Mucosa of descending colon (tissue), 3 donors: Measurements from ENCODE around the gene ANKRD13A. TPM values are rescaled to one million over a fixed set of nuclear protein-coding genes. Genes with fewer than 3 reads are reported as not detected.
"Not testable (repeated sequence)": the region's sequence is repeated elsewhere in the genome, so short reads cannot be mapped to it uniquely, and the experiment has no call there.

Experiments
- ATAC-seq: fragments of 200-7000 bp; cut with Tn5 transposase; one replicate; pipeline ENCODE4 v1.9.1; 2020; ENCODE audit warnings: mild to moderate bottlenecking, moderate library complexity
- DNase-seq, 3 donors: peaks; one replicate each; pipeline ENCODE4 v3.0.0-alpha.2; 2020
- H3K36me3 ChIP-seq: fragments of 200-600 bp; one replicate; pipeline ENCODE4 v1.8.0; 2021; ENCODE audit warnings: low read depth, mild to moderate bottlenecking
- H3K4me1 ChIP-seq: fragments of 200-600 bp; one replicate; pipeline ENCODE4 v1.8.0; 2021; ENCODE audit warnings: low read depth, mild to moderate bottlenecking
- H3K4me3 ChIP-seq: fragments of 200-600 bp; one replicate; pipeline ENCODE4 v1.8.0; 2021; ENCODE audit warnings: mild to moderate bottlenecking
- H3K9me3 ChIP-seq: fragments of 200-600 bp; one replicate; pipeline ENCODE4 v1.8.0; 2021; ENCODE audit warnings: mild to moderate bottlenecking
- intact Hi-C, 2 donors: fragments of 100-400 bp; cut with DNase I in 1 of 2; cut with micrococcal nuclease in 1 of 2; formaldehyde crosslinking; loops; one replicate each; pipeline versions ENCODE4 v1.11.0 to v1.11.1; 2022; cut with DNase I, micrococcal nuclease
- total RNA-seq, 3 donors: library from RNA; stranded (reverse); fragmentation: NEBNext Ultra II Directional in 2 of 3; extraction: Animal tissue kit (Norgen Biotek cat#: 25700) in 2 of 3; gene quantifications; one replicate each; pipeline versions ENCODE4 v1.2.1 to v1.2.4, GENCODE V29; 2021 to 2023
- TF ChIP-seq, protein P1 (sequence below): fragments of 200-600 bp; IDR thresholded peaks from one replicate; pipeline ENCODE4 v1.8.0; 2022; ENCODE audit warnings: antibody characterized with exemption, mild to moderate bottlenecking
- donor health status: DM: no; HTN: no; CAD: no; lungs with moderate emphysema.
- donor health status: DM: no; HTN: no; CAD: no.
- donor health status: DM: no; HTN: yes; CAD: no.

Gene ANKRD13A
- total RNA-seq, 3 donors from 2014 or later: 56.0 to 75.2 (median 63.9) TPM

DNA sequence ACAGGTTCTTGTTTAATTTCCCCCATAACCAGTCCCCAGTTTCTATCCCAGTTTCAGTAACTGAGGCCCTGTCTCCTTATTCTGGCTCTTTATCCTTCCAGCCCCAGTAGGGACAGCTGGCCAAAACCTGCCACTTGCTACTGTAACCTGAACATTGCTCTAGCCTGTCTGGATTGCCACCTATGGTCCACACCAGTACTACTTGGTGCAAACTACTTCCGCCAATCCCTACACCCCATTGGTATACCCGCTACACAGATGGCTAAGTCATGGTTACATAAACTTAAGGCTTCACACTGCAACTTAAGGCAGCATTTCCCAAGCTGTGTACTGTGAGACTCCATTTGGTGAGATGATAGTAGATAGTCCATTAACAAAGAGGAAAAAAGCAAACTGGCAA, 69.4 kb downstream of the ANKRD13A start:
- Histone ChIP-seq H3K4me1 (no peaks in the 10 kb centered on the region), H3K9me3 (no peaks in the 10 kb centered on the region), H3K4me3 (no peak overlapping the region), H3K36me3 (no peaks in the 10 kb centered on the region)
- TF ChIP-seq, protein P1, sequence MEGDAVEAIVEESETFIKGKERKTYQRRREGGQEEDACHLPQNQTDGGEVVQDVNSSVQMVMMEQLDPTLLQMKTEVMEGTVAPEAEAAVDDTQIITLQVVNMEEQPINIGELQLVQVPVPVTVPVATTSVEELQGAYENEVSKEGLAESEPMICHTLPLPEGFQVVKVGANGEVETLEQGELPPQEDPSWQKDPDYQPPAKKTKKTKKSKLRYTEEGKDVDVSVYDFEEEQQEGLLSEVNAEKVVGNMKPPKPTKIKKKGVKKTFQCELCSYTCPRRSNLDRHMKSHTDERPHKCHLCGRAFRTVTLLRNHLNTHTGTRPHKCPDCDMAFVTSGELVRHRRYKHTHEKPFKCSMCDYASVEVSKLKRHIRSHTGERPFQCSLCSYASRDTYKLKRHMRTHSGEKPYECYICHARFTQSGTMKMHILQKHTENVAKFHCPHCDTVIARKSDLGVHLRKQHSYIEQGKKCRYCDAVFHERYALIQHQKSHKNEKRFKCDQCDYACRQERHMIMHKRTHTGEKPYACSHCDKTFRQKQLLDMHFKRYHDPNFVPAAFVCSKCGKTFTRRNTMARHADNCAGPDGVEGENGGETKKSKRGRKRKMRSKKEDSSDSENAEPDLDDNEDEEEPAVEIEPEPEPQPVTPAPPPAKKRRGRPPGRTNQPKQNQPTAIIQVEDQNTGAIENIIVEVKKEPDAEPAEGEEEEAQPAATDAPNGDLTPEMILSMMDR: no peak
- intact Hi-C loops: no loop called here
- ATAC-seq (no peak), DNase-seq (no peak)

DNA sequence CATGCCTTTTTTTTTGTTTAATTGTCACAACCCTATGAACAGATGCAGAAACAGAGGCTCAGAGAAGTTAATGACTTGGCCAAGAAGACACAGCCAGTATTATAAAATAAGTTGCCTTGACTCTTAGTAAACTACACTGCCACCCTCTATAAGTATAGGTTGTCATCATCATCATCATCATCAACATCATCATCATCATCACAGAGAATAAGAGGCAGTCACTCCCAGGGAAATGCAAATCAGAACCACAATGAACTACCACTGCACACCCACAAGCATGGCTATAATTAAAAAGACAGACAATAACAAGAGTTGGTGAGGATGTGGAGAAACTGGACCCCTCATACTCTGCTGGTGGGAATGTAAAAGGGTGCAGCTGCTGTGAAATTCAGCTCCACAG, 72.3 kb downstream of the ANKRD13A start:
- Histone ChIP-seq H3K4me1 (no peaks in the 10 kb centered on the region), H3K9me3 (no peaks in the 10 kb centered on the region), H3K4me3 (no peak overlapping the region), H3K36me3 (no peaks in the 10 kb centered on the region)
- TF ChIP-seq, protein P1: no peak
- DNase-seq (no peak), ATAC-seq (no peak)
- intact Hi-C loops: no loop called here

DNA sequence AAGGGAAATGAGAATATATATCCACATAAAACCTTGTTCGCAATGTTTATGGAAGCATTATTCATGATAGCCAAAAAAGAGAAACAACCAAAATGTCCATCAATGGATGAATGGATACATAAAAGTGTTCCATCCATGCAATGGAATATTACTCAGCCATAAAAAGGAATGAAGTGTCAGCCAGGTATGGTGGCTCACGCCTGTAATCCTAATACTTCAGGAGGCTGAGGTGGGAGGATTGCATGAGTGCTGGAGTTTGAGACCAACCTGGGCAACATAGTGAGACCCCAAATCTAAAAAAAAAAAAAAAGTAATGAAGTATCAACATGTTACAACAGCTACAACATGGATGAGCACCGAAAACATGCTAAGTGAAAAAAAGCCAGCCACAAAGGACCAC, 72.7 kb downstream of the ANKRD13A start:
- no peaks in the 10 kb centered on the region for H3K4me1 ChIP-seq
- intact Hi-C loops: no loop called here
- no peaks in the 10 kb centered on the region for H3K36me3 ChIP-seq
- no peaks in the 10 kb centered on the region for H3K9me3 ChIP-seq
- no peak for ATAC-seq
- H3K4me3 ChIP-seq: no peak overlapping the region
- TF ChIP-seq, protein P1: no peak
- DNase-seq: no peak

DNA sequence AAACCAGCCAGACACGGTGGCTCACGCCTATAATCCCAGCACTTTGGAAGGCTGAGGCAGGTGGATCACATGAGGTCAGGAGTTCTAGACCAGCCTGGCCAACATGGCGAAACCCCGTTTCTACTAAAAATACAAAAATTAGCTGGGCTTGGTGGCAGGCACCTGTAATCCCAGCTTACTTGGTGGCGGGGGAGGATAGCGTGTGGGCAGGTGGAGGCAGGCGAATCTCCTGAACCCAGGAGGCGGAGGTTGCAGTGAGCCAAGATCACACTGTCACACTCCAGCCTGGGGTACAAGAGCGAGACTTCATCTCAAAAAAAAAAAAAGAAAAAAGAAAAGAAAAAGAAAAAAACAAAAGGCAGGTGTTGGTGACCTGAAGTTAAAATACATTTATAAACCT, 73.4 kb downstream of the ANKRD13A start:
- H3K4me1 ChIP-seq, DNase-seq, ATAC-seq, intact Hi-C loops, H3K9me3 ChIP-seq, H3K36me3 ChIP-seq, H3K4me3 ChIP-seq: not testable (repeated sequence)

DNA sequence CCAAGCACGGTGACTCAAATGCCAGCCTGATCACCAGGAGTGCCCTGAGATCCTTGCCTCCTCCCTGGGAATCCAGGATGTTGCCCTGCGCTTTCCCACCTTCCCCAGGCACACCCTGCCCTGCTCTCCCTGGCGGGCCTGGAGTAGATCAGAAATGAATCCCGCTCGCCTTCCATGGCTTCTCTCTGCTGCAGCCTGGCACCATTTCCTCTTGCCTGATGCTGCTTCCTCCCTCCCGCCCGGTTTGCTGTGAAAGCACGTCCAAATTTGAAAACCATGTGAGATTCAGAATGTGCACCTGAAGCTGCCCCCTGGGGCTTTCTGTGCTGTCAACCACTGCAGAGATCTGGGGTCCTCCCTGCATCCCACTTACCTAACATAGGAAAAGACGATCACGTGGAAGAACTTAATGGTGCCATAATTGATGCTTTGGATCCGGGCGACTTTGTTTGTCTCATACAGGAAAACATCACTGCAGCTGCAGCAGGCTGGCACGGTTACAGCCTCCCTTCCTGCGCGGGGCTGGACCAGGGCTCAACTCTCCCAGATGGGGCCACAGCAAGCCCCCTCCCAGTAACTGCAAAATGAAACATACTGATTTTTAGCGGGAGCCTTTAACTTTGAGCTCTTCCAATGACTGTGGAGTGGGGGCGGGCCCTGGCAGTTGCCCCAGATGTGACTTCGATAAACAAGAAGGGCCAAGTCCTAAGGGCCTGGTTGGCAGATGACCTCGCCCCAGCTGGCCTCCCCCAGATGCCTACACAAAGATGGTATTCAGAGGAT, 74.0 kb downstream of the ANKRD13A start:
- DNase-seq (peak; percentile 38 to 59 (median 38)), ATAC-seq (peak; percentile 51)
- no peaks in the 10 kb centered on the region for H3K4me1 ChIP-seq
- intact Hi-C loops: no loop called here
- TF ChIP-seq, protein P1: no peak
- no peaks in the 10 kb centered on the region for H3K36me3 ChIP-seq
- no peak overlapping the region for H3K4me3 ChIP-seq
- H3K9me3 ChIP-seq: no peaks in the 10 kb centered on the region

DNA sequence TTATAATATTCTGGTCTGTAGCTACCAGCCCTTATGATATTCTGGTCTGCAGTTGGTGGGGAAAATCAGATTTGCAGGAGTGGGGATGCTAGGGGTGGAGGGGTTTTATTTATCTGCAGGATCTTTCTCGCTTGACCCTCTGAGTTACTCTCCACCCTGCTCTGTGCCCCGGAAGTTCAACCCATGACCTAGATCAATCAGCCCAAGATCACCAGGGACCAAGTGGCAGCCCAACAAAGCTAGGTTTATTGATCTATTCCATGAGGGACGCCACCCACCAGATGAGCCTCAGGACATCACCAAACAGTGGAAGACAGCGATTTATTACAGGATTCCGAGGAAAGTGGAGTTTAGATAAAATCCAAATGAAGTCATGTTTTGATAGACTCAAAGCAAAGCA, 74.9 kb downstream of the ANKRD13A start:
- DNase-seq (no peak), ATAC-seq (no peak)
- no peaks in the 10 kb centered on the region for H3K4me1 ChIP-seq
- TF ChIP-seq, protein P1: no peak
- H3K4me3 ChIP-seq: no peak overlapping the region
- H3K36me3 ChIP-seq: no peaks in the 10 kb centered on the region
- intact Hi-C loops: no loop called here
- no peaks in the 10 kb centered on the region for H3K9me3 ChIP-seq
